Mammary epithelial cell (primary cell): Measurements from ENCODE around the gene YAF2.

ENCODE experiments used
- EZH2 ChIP-seq: IDR thresholded peaks from 2 replicates; pipeline ENCODE4 v1.6.1; 2012; ENCODE audit warnings: low read length, inconsistent platforms, borderline replicate concordance
- TF ChIP-seq, protein P1 (sequence below), 2 donors: IDR thresholded peaks in 1 of 2; conservative IDR thresholded peaks in 1 of 2; 2 replicates each; pipeline ENCODE4 v1.5.1; 2011 to 2012; ENCODE audit warnings: inconsistent platforms in 2 of 2, low read length in 2 of 2, mild to moderate bottlenecking in 2 of 2, control low read depth in 1 of 2, low read depth in 1 of 2; ENCODE audit not compliant: insufficient read depth in 1 of 2; ENCODE audit errors: extremely low read depth in 1 of 2

DNA sequence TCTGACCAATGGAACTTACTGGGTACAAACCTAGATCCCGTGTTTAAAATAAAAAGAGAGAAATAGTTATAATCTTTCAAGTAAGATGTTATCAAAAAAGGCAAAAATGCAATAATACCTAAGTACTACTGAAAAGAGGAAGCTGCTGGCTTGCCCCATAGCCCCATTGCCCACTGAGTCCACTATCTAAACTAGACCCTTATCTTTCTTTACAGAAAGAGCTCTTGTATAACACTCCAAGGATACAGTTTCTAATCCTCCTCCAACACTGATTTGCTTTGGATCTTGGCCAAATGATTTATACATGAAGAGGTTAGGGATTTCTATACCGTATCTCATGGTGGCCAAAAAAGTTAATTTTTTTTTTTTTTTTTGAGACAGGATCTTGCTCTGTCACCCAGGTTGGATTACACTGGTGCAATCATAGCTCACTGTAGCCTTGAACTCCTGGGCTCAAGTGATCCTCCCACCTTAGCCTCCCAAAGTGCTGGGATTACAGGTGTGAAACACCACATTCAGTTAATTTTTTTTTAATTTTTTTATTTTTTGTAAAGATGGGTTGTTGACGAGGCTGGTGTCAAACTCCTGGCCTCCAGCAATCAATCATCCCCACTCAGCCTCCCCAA lies 96.0 kb downstream of the YAF2 start:
- TF ChIP-seq EZH2, result no peak
- TF ChIP-seq, protein P1, sequence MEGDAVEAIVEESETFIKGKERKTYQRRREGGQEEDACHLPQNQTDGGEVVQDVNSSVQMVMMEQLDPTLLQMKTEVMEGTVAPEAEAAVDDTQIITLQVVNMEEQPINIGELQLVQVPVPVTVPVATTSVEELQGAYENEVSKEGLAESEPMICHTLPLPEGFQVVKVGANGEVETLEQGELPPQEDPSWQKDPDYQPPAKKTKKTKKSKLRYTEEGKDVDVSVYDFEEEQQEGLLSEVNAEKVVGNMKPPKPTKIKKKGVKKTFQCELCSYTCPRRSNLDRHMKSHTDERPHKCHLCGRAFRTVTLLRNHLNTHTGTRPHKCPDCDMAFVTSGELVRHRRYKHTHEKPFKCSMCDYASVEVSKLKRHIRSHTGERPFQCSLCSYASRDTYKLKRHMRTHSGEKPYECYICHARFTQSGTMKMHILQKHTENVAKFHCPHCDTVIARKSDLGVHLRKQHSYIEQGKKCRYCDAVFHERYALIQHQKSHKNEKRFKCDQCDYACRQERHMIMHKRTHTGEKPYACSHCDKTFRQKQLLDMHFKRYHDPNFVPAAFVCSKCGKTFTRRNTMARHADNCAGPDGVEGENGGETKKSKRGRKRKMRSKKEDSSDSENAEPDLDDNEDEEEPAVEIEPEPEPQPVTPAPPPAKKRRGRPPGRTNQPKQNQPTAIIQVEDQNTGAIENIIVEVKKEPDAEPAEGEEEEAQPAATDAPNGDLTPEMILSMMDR (conservative IDR thresholded peaks at IDR 0.05 in 1 of 2, IDR thresholded peaks at IDR 0.05 in 1 of 2; ENCODE audit: extremely low read depth in 1 of 2, insufficient read depth in 1 of 2, low read depth in 1 of 2, low read length in 2 of 2), result no peak
